ENCODE measurements around the gene MYO10. TPM values are rescaled to one million over a fixed set of nuclear protein-coding genes. Genes with fewer than 3 reads are reported as not detected.
"Not testable (repeated sequence)": the region's sequence is repeated elsewhere in the genome, so short reads cannot be mapped to it uniquely, and the experiment has no call there.

Gene MYO10
- total RNA-seq, 1 donor from 2014 or later = 20.0 TPM

DNA sequence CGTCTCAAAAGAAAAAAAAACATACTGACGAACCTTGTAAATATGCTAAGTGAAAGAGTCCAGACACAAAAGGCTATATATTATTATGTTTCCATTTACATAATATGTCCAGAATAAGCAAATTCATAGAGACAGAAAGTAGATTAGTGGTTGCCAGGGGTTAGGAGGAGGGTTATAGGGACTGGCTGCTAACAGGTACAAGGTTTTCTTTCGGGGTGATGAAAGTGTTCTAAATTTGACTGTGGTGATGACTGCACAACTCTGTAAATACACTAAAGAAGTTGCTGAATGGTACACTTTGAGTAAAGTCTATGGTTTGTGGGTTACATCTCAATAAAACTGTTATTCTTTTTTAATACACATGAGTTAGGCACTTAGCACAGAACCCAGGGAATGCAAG is 98.8 kb downstream of the MYO10 start:
- no peak for DNase-seq (ENCODE audit: low spot score in 2 of 2)
- Histone ChIP-seq H3K9me3 (no peaks in the 10 kb centered on the region), H3K27ac (no peak overlapping the region), H3K4me3 (no peak overlapping the region), H3K27me3 (no peaks in the 10 kb centered on the region), H3K4me1 (no peaks in the 10 kb centered on the region), H3K36me3 (no peaks in the 10 kb centered on the region)
- TF ChIP-seq, protein P1, sequence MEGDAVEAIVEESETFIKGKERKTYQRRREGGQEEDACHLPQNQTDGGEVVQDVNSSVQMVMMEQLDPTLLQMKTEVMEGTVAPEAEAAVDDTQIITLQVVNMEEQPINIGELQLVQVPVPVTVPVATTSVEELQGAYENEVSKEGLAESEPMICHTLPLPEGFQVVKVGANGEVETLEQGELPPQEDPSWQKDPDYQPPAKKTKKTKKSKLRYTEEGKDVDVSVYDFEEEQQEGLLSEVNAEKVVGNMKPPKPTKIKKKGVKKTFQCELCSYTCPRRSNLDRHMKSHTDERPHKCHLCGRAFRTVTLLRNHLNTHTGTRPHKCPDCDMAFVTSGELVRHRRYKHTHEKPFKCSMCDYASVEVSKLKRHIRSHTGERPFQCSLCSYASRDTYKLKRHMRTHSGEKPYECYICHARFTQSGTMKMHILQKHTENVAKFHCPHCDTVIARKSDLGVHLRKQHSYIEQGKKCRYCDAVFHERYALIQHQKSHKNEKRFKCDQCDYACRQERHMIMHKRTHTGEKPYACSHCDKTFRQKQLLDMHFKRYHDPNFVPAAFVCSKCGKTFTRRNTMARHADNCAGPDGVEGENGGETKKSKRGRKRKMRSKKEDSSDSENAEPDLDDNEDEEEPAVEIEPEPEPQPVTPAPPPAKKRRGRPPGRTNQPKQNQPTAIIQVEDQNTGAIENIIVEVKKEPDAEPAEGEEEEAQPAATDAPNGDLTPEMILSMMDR (IDR thresholded peaks at IDR 0.05) = no peak
- intact Hi-C loops (cut with DNase I) = no loop called here

GRCh38 chr5:16834029-16834428 is 102.1 kb downstream of the MYO10 start:
- intact Hi-C loops (cut with DNase I) = no loop called here
- Histone ChIP-seq H3K27ac (no peak overlapping the region), H3K9me3 (no peaks in the 10 kb centered on the region), H3K4me3 (no peak overlapping the region), H3K4me1 (no peaks in the 10 kb centered on the region), H3K36me3 (no peaks in the 10 kb centered on the region), H3K27me3 (no peaks in the 10 kb centered on the region)
- TF ChIP-seq, protein P1 (IDR thresholded peaks at IDR 0.05) = no peak
- DNase-seq (ENCODE audit: low spot score in 2 of 2) = no peak

GRCh38 chr5:16831326-16831725 is 104.8 kb downstream of the MYO10 start:
- DNase-seq (ENCODE audit: low spot score in 2 of 2); H3K9me3 ChIP-seq; H3K4me3 ChIP-seq; H3K27ac ChIP-seq; H3K36me3 ChIP-seq; intact Hi-C loops (cut with DNase I); H3K27me3 ChIP-seq; H3K4me1 ChIP-seq: not testable (repeated sequence)

DNA sequence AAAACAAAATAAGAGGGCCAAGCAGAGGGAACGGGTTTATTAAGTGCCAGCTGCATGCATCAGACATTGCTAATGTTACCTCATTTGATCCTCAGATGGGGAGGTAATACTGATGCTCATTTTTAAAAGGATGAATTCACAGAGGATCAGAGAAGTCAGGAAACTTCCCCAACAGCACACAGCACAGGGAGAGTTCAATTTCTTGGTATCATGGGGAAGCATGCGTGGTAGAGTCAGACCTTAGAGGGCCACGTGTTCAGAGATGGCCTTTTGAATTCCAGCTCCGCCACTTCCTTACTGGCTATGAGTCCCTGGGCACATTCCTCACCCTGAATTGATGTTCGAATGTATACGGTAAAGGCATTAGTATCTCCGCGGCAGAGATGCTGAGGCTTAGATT is 108.3 kb downstream of the MYO10 start:
- no peaks in the 10 kb centered on the region for H3K9me3 ChIP-seq
- no peak for DNase-seq (ENCODE audit: low spot score in 2 of 2)
- H3K27me3 ChIP-seq = no peaks in the 10 kb centered on the region
- intact Hi-C loops (cut with DNase I) = no loop called here
- TF ChIP-seq, protein P1 (IDR thresholded peaks at IDR 0.05) = no peak
- no peaks in the 10 kb centered on the region for H3K4me1 ChIP-seq
- H3K27ac ChIP-seq = no peak overlapping the region
- H3K4me3 ChIP-seq = no peak overlapping the region
- no peaks in the 10 kb centered on the region for H3K36me3 ChIP-seq

DNA sequence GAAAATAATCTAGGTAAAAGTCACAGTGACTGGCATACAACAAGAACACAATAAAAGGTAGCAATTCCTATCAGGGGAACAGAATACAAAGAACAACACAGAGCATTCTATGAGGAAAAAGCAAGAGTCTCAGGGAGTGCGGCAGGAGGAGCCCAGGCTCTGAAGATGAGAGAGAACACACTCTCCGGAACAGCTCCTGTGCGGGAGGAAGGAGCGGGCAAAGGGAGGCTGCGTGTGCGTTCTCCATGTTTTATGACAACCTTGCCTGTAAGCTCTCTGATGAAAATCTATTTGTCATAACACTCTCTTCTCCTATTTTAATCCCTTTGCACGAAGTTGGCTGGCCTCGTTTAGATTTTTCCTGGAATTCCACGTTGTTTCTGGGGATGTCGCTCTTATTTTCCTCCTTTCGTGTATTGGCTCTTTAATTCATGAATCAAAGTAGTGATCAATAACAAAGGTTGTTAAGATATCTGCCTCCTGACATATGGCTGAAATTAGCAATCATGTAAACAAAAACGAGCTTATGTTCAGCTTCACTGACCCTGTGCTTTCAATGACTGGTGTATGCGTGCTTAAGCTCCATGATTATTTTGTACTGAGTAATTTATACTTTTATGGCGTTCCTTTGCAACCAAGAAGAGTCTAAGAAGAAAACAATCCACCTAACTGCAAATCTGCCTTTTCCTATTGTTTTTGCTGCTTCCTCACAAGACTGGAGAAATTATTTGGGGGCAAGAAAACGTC is 109.5 kb downstream of the MYO10 start:
- H3K36me3 ChIP-seq = no peaks in the 10 kb centered on the region
- TF ChIP-seq, protein P1 (IDR thresholded peaks at IDR 0.05) = no peak
- H3K4me3 ChIP-seq = no peak overlapping the region
- no peaks in the 10 kb centered on the region for H3K4me1 ChIP-seq
- H3K27me3 ChIP-seq = no peaks in the 10 kb centered on the region
- DNase-seq (ENCODE audit: low spot score in 2 of 2) = no peak
- H3K27ac ChIP-seq = no peak overlapping the region
- no peaks in the 10 kb centered on the region for H3K9me3 ChIP-seq
- intact Hi-C loops (cut with DNase I) = no loop called here

GRCh38 chr5:16819522-16820167 is 116.4 kb downstream of the MYO10 start:
- no peaks in the 10 kb centered on the region for H3K9me3 ChIP-seq
- TF ChIP-seq, protein P1 (IDR thresholded peaks at IDR 0.05) = no peak
- no peaks in the 10 kb centered on the region for H3K27me3 ChIP-seq
- peak overlapping the region; percentile 46 to 59 for H3K27ac ChIP-seq
- H3K4me3 ChIP-seq = no peak overlapping the region
- peaks cover 0 to 6% of the 10 kb centered on the region in 2 donors for H3K4me1 ChIP-seq
- DNase-seq (ENCODE audit: low spot score in 2 of 2) = no peak
- H3K36me3 ChIP-seq = no peaks in the 10 kb centered on the region
- intact Hi-C loops (cut with DNase I) = loop anchor here (10.0 kb wide), 1 partner anchor 65 kb away; no protein-coding TSS in a partner anchor
